HepG2 (cell line): Measurements from ENCODE around the gene PDGFB. TPM values are rescaled to one million over a fixed set of nuclear protein-coding genes. Genes with fewer than 3 reads are reported as not detected.

Source experiments
- ATAC-seq: fragments of 200-7000 bp; cut with Tn5 transposase; 3 replicates; pipeline ENCODE4 v1.9.1; 2020; ENCODE audit warnings: mild to moderate bottlenecking, moderate library complexity
- BruUV-seq: library from RNA; stranded (reverse); fragments of 400-500 nt; replicated peaks from 2 replicates; lab custom pipeline; 2021; lab: Mats Ljungman, UMichigan
- CTCF ChIA-PET: fragments of 300-600 bp; formaldehyde crosslinking; extraction: SDS; loops from one replicate; lab custom pipeline; 2021; ENCODE audit warnings: low total read pairs, inconsistent platforms, low intra/inter-chr PET ratio; lab: Yijun Ruan, JAX
- POLR2A ChIA-PET: fragments of 350-600 bp; sonication (Branson Sonifier 250); formaldehyde crosslinking; loops from one replicate; lab custom pipeline; 2020; ENCODE audit warnings: antibody characterized with exemption, inconsistent platforms; lab: Yijun Ruan, JAX
- DNase-seq: peaks from one replicate; pipeline ENCODE4 v3.0.0-alpha.2; 2015; ENCODE audit warnings: low spot score
- FAIRE-seq: peaks from 3 replicates; lab custom pipeline; 2011; peaks lifted over from hg19 to GRCh38; lab: Jason Lieb, UNC
- H2AFZ ChIP-seq: one replicate; pipeline ENCODE4 v1.6.1; 2011; ENCODE audit warnings: low read length, inconsistent platforms
- H3K27ac ChIP-seq: fragments of 300-600 bp; 3 replicates; pipeline ENCODE4 v1.8.0; 2011; ENCODE audit warnings: mixed run types, mild to moderate bottlenecking, mixed read lengths, low read length, inconsistent platforms; ENCODE audit not compliant: insufficient read depth; ENCODE audit errors: extremely low read length
- H3K27me3 ChIP-seq, 2 experiments: fragments of 200-600 bp in 1 of 2; 2 replicates in 1 of 2; 3 replicates in 1 of 2; pipeline versions ENCODE4 v1.6.0 to v1.8.0; 2011; ENCODE audit warnings: low read length in 2 of 2, mild to moderate bottlenecking in 2 of 2, moderate library complexity in 2 of 2, inconsistent platforms in 1 of 2; ENCODE audit not compliant: insufficient read depth in 2 of 2, control insufficient read depth in 1 of 2
- H3K36me3 ChIP-seq, 2 experiments: fragments of 200-600 bp in 1 of 2; replicated peaks in 1 of 2; 2 replicates in 1 of 2; 3 replicates in 1 of 2; pipeline versions ENCODE4 v1.5.1 to v1.8.0; 2011; ENCODE audit warnings: low read length in 2 of 2, inconsistent platforms in 1 of 2; ENCODE audit not compliant: insufficient read depth in 2 of 2, control insufficient read depth in 1 of 2
- H3K4me1 ChIP-seq: 2 replicates; pipeline ENCODE4 v1.5.1; 2012; ENCODE audit warnings: low read length, inconsistent platforms; ENCODE audit not compliant: insufficient read depth
- H3K4me2 ChIP-seq: 2 replicates; pipeline ENCODE4 v1.6.0; 2011; ENCODE audit warnings: low read depth, low read length, inconsistent platforms
- H3K4me3 ChIP-seq, 3 experiments: fragments of 200-600 bp in 1 of 3; sonication (generic), shearing (Covaris generic) in 1 of 3; replicated peaks in 1 of 3; 2 replicates each; pipeline ENCODE4 v1.5.1; 2011 to 2016; ENCODE audit warnings: low read length in 3 of 3, inconsistent platforms in 2 of 3, low read depth in 2 of 3, mild to moderate bottlenecking in 2 of 3, control low read depth in 1 of 3, mixed read lengths in 1 of 3; ENCODE audit not compliant: insufficient read depth in 1 of 3
- H3K79me2 ChIP-seq: one replicate; pipeline ENCODE4 v1.6.1; 2011; ENCODE audit warnings: low read length, inconsistent platforms; ENCODE audit not compliant: insufficient read depth
- H3K9ac ChIP-seq: 2 replicates; pipeline ENCODE4 v1.6.0; 2011; ENCODE audit warnings: mild to moderate bottlenecking, low read depth, low read length, inconsistent platforms; ENCODE audit not compliant: insufficient read depth
- H3K9me3 ChIP-seq: 2 replicates; pipeline ENCODE4 v1.5.1; 2012; ENCODE audit warnings: mild to moderate bottlenecking, low read length
- H4K20me1 ChIP-seq: 2 replicates; pipeline ENCODE4 v1.6.0; 2011; ENCODE audit warnings: inconsistent platforms, mild to moderate bottlenecking, low read length, moderate library complexity; ENCODE audit not compliant: insufficient read depth
- NR2F6 ChIP-seq, 2 experiments: IDR thresholded peaks; 2 replicates each; pipeline ENCODE4 v1.6.1; 2016; ENCODE audit warnings: antibody characterized with exemption in 1 of 2, mild to moderate bottlenecking in 1 of 2
- RAD21 ChIP-seq: fragments of 450-650 bp; formaldehyde crosslinking; IDR thresholded peaks from 2 replicates; pipeline ENCODE4 v1.5.0; 2020; ENCODE audit warnings: mild to moderate bottlenecking
- REST ChIP-seq, 2 experiments: IDR thresholded peaks; 2 replicates each; pipeline ENCODE4 v1.6.1; 2011 to 2012; ENCODE audit warnings: low read length in 2 of 2, borderline replicate concordance in 1 of 2, low read depth in 1 of 2, mild to moderate bottlenecking in 1 of 2, moderate library complexity in 1 of 2
- ZFP91 ChIP-seq: sonication (generic); formaldehyde crosslinking; IDR thresholded peaks from 2 replicates; pipeline ENCODE4 v1.9.0; 2022; ENCODE audit warnings: missing genetic modification reagents, mild to moderate bottlenecking, borderline replicate concordance
- ZNF138 ChIP-seq: sonication (generic); formaldehyde crosslinking; IDR thresholded peaks from 2 replicates; pipeline ENCODE4 v1.5.0; 2020; ENCODE audit warnings: mild to moderate bottlenecking, low read depth, missing genetic modification reagents
- WGBS: methylation state at CpG from one replicate; pipeline ENCODE4 v1.1.6; 2017; ENCODE audit warnings: low lambda C conversion rate; 5-methylcytosine and 5-hydroxymethylcytosine counted together
- in situ Hi-C: cut with HindIII; loops from 2 replicates; pipeline ENCODE4 v1.10.0; 2017; ENCODE audit warnings: low pct_unique_long_range_greater_than_20kb; ENCODE audit not compliant: extremely low pct_ligation_motif_present
- intact Hi-C: fragments of 100-400 bp; cut with micrococcal nuclease; formaldehyde crosslinking; loops from one replicate; pipeline ENCODE4 v1.10.0; 2022; ENCODE audit not compliant: unreplicated experiment
- polyA plus RNA-seq, 8 experiments: library from polyadenylated mRNA; depleted of rRNA in 3 of 8; stranded (reverse) in 7 of 8; unstranded in 1 of 8; fragments of >200 nt; fragmentation: Illumina TruSeq in 4 of 8; extraction: Trizol in 4 of 8; gene quantifications; 2 replicates each; pipeline versions ENCODE4 v1.2.1 to v1.2.3, GENCODE V29; 2011 to 2016; ENCODE audit warnings: low read depth in 4 of 8, missing spikeins in 1 of 8, mixed read lengths in 1 of 8; ENCODE audit not compliant: insufficient read depth in 1 of 8
- total RNA-seq, 5 experiments: library from RNA; depleted of rRNA; stranded (reverse); fragments of >200 nt; fragmentation: Illumina TruSeq; extraction: Trizol; gene quantifications; 2 replicates each; pipeline ENCODE4 v1.2.3, GENCODE V29; 2016; ENCODE audit warnings: low read depth in 1 of 5
- TF ChIP-seq, protein P1 (sequence below): sonication (generic); formaldehyde crosslinking; IDR thresholded peaks from 2 replicates; pipeline ENCODE4 v1.5.0; 2020; ENCODE audit warnings: mild to moderate bottlenecking, missing genetic modification reagents

Gene PDGFB
- total and polyA plus RNA-seq, 2 of the 13 experiments (the other 11 are each of a cell fraction or from before 2014, with no cell fraction given), result 1.4 to 10.1 TPM

DNA sequence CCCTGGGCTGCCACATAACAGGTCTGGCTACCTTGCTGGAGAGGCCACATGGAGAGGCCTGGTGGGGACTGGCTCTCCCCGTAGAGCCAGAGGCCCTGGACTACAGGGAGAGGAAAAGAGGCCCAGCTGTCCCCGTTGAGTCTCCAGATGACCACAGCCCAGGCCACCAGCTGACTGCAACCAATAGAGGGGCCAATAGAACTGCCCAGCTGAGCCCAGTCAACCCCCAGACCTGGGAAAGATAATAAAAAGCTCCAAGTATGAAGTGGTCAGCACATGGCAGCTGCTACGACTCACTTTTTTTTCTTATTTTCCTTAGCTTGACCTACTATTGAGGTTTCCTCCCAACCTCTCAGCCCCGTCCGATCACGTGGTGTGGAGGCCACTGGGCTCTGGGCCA is 18.4 kb downstream of the PDGFB start (continued):
- TF ChIP-seq, protein P1, sequence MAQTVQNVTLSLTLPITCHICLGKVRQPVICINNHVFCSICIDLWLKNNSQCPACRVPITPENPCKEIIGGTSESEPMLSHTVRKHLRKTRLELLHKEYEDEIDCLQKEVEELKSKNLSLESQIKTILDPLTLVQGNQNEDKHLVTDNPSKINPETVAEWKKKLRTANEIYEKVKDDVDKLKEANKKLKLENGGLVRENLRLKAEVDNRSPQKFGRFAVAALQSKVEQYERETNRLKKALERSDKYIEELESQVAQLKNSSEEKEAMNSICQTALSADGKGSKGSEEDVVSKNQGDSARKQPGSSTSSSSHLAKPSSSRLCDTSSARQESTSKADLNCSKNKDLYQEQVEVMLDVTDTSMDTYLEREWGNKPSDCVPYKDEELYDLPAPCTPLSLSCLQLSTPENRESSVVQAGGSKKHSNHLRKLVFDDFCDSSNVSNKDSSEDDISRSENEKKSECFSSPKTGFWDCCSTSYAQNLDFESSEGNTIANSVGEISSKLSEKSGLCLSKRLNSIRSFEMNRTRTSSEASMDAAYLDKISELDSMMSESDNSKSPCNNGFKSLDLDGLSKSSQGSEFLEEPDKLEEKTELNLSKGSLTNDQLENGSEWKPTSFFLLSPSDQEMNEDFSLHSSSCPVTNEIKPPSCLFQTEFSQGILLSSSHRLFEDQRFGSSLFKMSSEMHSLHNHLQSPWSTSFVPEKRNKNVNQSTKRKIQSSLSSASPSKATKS (CRISPR knock-in tag), result no peak
- TF ChIP-seq, all 625 proteins: peak for 0

DNA sequence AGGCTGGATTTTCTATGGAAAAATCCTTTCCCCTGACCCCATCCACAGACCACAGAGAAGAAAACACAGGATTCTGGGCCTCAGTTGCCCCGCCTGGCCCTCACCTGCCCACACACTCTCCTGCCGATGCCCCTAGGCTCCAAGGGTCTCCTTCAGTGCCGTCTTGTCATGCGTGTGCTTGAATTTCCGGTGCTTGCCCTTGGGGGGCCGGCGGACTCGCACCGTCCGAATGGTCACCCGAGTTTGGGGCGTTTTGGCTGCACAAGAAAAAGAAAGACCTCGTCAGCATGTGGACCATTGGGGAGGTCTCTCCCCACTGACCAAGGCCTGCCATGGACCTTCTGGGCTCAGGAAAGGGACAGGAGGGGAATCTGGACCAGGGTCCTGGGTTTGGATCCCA is 19.2 kb downstream of the PDGFB start:
- intact Hi-C loops, result no loop called here
- CTCF ChIA-PET, result no interaction called here

More for the DNA sequence above, 19.2 kb downstream of the PDGFB start:
- FAIRE-seq, result no peak
- POLR2A ChIA-PET, result no interaction called here
- H3K36me3 ChIP-seq, result peaks cover 7 to 31% of the 10 kb centered on the region in 2 experiments; a peak in 4 of 5 replicates
- in situ Hi-C loops, result no loop called here
- H3K79me2 ChIP-seq, result no peaks in the 10 kb centered on the region
- H3K4me2 ChIP-seq, result no peak overlapping the region
- no TSS peak for BruUV-seq
- H3K9me3 ChIP-seq, result no peaks in the 10 kb centered on the region
- TF ChIP-seq ZNF138 (CRISPR knock-in tag) (no peak), NR2F6 (IDR thresholded peaks at IDR 0.05) (no peak), NR2F6 (CRISPR knock-in tag; IDR thresholded peaks at IDR 0.05) (no peak), REST (IDR thresholded peaks at IDR 0.05; ENCODE audit: borderline replicate concordance in 1 of 2, low read depth in 1 of 2, low read length in 2 of 2) (no peak), RAD21 (CRISPR knock-in tag) (no peak), ZFP91 (CRISPR knock-in tag) (no peak)
- TF ChIP-seq, all 625 proteins: peak for 0
- Histone ChIP-seq H3K4me1 (peaks cover 11% of the 10 kb centered on the region), H2AFZ (no peak overlapping the region), H3K27me3 (no peaks in the 10 kb centered on the region), H3K27ac (no peak overlapping the region), H3K9ac (no peak overlapping the region), H4K20me1 (peaks cover 8% of the 10 kb centered on the region), H3K4me3 (no peak overlapping the region)
- ATAC-seq, result no peak
- no peak for DNase-seq
- WGBS, result 97% methylated on average over 9 of the region's 13 CpGs
